ENCODE data around the gene MTA3. TPM values are rescaled to one million over a fixed set of nuclear protein-coding genes. Genes with fewer than 3 reads are reported as not detected.

MTA3 gene
- total RNA-seq, 1 donor from 2014 or later, result 34.3 TPM

DNA sequence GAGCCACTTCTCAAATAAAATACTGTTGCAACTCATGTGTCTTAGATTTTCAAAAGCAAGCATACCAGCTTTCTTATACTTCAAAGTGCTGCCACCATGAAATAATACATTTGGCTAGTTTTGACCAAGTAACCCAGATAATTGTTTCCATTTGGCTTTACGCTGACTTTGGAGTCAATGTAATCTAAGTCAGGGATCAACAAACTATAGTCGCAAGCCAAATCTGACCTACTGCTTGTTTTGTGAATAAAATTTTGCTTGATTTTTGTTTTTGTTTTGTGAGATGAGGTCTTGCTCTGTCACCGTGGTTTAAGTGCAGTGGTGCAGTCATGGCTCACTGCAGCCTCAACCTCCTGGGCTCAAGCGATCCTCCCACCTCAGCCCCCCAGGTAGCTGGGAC lies 130.5 kb downstream of the MTA3 start:
- no peaks in the 10 kb centered on the region for H3K9me3 ChIP-seq
- no peaks in the 10 kb centered on the region for H3K27me3 ChIP-seq
- ATAC-seq (no peak), DNase-seq (no peak)
- H3K4me1 ChIP-seq, result no peaks in the 10 kb centered on the region
- TF ChIP-seq, protein P1, sequence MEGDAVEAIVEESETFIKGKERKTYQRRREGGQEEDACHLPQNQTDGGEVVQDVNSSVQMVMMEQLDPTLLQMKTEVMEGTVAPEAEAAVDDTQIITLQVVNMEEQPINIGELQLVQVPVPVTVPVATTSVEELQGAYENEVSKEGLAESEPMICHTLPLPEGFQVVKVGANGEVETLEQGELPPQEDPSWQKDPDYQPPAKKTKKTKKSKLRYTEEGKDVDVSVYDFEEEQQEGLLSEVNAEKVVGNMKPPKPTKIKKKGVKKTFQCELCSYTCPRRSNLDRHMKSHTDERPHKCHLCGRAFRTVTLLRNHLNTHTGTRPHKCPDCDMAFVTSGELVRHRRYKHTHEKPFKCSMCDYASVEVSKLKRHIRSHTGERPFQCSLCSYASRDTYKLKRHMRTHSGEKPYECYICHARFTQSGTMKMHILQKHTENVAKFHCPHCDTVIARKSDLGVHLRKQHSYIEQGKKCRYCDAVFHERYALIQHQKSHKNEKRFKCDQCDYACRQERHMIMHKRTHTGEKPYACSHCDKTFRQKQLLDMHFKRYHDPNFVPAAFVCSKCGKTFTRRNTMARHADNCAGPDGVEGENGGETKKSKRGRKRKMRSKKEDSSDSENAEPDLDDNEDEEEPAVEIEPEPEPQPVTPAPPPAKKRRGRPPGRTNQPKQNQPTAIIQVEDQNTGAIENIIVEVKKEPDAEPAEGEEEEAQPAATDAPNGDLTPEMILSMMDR (IDR thresholded peaks at IDR 0.05), result no peak
- no peaks in the 10 kb centered on the region for H3K36me3 ChIP-seq
- H3K4me3 ChIP-seq, result no peak overlapping the region
- intact Hi-C loops (cut with DNase I), result no loop called here
- H3K27ac ChIP-seq, result no peak overlapping the region

DNA sequence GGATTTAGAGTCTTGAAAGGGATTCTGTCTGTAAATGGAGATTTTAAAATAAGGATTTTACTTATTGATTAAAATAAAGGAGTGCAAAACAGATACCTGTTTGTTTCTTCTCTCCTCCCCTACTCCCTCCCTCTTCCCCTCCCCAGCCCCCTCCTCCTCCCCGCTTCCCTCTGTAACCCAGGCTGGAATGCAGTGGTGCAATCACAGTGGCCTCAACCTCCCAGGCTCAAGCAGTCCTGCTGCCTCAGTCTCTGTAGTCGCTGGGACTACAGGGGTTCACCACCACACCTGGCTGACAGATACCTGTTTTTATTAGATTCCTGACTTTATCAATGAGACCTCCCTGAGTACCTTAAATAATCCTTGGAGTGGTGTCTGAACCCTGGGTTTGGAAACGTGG lies 138.4 kb downstream of the MTA3 start:
- TF ChIP-seq, protein P1 (IDR thresholded peaks at IDR 0.05), result no peak
- Histone ChIP-seq H3K4me1 (no peaks in the 10 kb centered on the region), H3K36me3 (peaks cover 22% of the 10 kb centered on the region), H3K27ac (no peak overlapping the region), H3K9me3 (no peaks in the 10 kb centered on the region), H3K4me3 (no peak overlapping the region), H3K27me3 (no peaks in the 10 kb centered on the region)
- intact Hi-C loops (cut with DNase I), result no loop called here
- ATAC-seq (peak; percentile 67), DNase-seq (no peak)

DNA sequence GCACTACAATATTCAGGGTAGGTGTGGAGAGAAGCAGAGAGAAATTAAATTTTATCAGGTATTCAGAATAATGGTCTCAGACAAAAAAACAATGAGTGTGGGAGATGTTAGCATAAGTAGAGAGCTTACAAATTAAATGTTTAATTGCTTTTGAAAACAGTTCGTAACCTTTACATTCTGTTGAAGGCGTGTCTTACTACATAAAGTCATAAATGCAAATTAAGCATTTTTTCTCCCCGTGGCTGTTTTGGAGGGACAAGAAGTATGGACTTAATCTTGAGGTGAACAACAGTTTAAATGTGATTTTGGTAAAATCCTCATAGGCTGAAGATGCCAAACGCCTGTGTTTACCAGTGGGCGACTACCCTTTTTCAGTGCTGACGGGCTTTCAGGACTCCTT lies 139.7 kb downstream of the MTA3 start:
- peaks cover 3% of the 10 kb centered on the region for H3K4me1 ChIP-seq
- TF ChIP-seq, protein P1 (IDR thresholded peaks at IDR 0.05), result no peak
- H3K4me3 ChIP-seq, result no peak overlapping the region
- no peak overlapping the region for H3K27ac ChIP-seq
- intact Hi-C loops (cut with DNase I), result no loop called here
- H3K36me3 ChIP-seq, result peaks cover 22% of the 10 kb centered on the region
- H3K27me3 ChIP-seq, result no peaks in the 10 kb centered on the region
- ATAC-seq (no peak), DNase-seq (no peak)
- H3K9me3 ChIP-seq, result no peaks in the 10 kb centered on the region

DNA sequence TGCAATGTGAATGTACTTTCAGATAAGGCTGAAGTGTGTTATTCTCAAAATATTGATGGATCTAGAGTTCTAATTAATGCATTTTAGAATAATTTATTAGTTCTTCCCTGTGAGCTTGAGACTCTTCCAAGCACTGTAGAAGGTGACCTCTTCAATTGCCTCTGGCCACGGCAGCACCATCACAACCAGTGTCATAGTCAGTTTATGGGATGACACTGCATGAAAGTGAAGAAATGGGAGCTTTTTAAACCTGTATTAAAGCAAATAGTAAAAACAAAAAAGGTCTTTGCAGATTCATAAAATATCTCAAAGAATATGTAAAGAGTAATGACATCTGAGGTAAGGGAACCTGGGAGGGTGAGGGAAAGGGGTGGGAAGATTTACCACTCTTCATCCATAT lies 143.5 kb downstream of the MTA3 start:
- no peak overlapping the region for H3K4me3 ChIP-seq
- H3K4me1 ChIP-seq, result peaks cover 4% of the 10 kb centered on the region
- no peak for DNase-seq
- intact Hi-C loops (cut with DNase I), result no loop called here
- no peaks in the 10 kb centered on the region for H3K9me3 ChIP-seq
- ATAC-seq, result no peak
- TF ChIP-seq, protein P1 (IDR thresholded peaks at IDR 0.05), result no peak
- H3K27ac ChIP-seq, result no peak overlapping the region
- H3K27me3 ChIP-seq, result no peaks in the 10 kb centered on the region
- peaks cover 14% of the 10 kb centered on the region for H3K36me3 ChIP-seq

DNA sequence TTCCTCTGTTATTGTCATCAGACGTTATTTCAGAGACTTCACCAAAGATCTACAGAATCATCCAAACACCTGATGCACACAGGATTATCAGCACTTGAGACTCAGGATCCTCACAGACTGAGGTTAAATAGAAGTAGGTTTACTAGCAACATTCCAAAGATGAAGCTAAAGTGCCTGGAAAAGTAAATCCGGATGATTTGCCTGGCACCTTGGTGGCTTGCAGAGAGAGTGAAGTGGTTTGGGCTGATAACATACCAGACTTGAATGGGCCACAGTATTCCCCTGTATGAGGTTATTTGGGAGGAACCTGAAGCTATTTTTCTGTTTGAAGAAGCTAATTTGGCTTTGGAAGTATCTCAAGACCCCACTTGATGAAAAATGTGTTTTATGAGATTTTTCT lies 144.5 kb downstream of the MTA3 start:
- ATAC-seq (no peak), DNase-seq (no peak)
- Histone ChIP-seq H3K27me3 (no peaks in the 10 kb centered on the region), H3K4me1 (peaks cover 4% of the 10 kb centered on the region), H3K36me3 (peaks cover 14% of the 10 kb centered on the region), H3K9me3 (no peaks in the 10 kb centered on the region), H3K27ac (no peak overlapping the region), H3K4me3 (no peak overlapping the region)
- intact Hi-C loops (cut with DNase I), result no loop called here
- TF ChIP-seq, protein P1 (IDR thresholded peaks at IDR 0.05), result no peak

DNA sequence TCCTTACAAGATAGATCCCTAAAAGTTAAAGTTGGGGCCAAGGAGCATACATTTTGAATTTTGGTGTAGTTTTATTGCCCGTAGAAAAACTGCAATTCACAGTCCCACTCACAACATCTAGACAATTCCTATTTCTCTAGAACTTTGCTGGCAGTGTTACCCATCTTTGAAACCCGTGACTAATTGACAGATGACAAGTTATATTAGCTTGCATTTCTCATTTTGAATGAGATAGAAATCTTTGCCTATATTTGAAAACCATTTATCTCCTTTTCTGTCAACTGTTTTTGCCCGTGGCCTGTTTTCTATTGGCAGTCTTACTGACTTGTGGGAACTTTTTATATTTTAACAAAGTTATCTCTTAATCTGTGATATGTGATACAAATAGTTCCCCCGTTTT lies 145.5 kb downstream of the MTA3 start:
- intact Hi-C loops (cut with DNase I), result no loop called here
- Histone ChIP-seq H3K27ac (no peak overlapping the region), H3K9me3 (no peaks in the 10 kb centered on the region), H3K27me3 (no peaks in the 10 kb centered on the region), H3K36me3 (peaks cover 10% of the 10 kb centered on the region), H3K4me1 (peaks cover 4% of the 10 kb centered on the region), H3K4me3 (no peak overlapping the region)
- DNase-seq, result no peak
- TF ChIP-seq, protein P1 (IDR thresholded peaks at IDR 0.05), result no peak
- no peak for ATAC-seq

Measured in upper lobe of right lung (tissue), 1 donor.